Measurements from ENCODE around the gene ITSN1.

Gene ITSN1

DNA sequence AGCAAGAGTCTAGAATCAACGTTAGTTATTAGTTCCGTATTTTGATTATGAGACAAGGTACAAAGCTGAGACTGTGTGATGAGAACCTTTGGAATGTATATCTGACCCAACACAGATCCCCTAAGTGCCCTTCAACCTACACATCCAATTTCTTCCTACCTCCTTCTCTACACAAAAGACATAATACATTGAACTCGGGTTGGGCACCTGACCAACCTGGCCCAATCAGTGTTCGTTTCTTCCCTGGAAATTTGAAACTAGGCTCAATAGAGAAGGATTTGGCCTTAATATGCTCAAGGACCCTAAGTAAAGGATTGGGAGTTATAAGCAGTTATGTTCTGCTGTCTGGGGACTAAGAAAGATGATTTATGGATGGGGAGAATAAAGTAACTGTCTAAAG lies 12.1 kb downstream of the ITSN1 start:
- TF ChIP-seq CEBPB (IDR thresholded peaks at IDR 0.05): no peak
- TF ChIP-seq USF1 (IDR thresholded peaks at IDR 0.05): peak; percentile 69

DNA sequence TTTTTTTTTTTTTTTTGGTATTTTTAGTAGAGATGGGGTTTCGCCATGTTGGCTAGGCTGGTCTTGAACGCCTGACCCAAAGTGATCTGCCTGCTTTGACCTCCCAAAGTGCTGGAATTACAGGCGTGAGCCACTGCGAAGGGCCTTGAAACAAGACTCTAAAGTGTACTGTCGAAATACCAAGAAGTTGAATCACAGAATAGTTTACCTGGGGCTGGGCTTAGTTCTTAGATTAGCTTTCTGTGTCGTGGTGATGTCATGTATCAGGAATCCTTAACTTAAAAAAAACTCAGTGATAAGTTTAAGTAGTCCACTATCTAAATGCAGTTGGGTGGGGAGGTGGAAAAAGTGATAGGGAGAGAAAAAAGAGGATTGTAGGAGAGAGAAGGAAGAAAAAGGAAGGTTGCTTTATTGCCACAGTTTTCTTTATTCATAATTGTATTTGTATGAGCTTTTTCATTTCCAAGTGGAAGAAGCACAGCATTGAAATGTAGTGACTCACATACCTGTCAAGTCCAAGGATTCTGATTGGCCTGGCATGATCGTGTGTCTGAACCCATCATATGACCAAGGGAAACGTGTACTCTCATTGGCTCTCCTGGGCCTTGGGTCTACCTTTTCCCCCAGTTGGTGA lies 13.4 kb downstream of the ITSN1 start:
- peak; percentile 27; the same call in 1 of the 2 replicates for TF ChIP-seq TCF12 (IDR thresholded peaks at IDR 0.05; ENCODE audit: low read depth)
- TF ChIP-seq TEAD4 (IDR thresholded peaks at IDR 0.05): peak; percentile 88
- TF ChIP-seq, protein P1, sequence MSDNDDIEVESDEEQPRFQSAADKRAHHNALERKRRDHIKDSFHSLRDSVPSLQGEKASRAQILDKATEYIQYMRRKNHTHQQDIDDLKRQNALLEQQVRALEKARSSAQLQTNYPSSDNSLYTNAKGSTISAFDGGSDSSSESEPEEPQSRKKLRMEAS (IDR thresholded peaks at IDR 0.05): no peak
- peak; percentile 88 for TF ChIP-seq USF1 (IDR thresholded peaks at IDR 0.05)
- TF ChIP-seq EGR1 (IDR thresholded peaks at IDR 0.05): no peak
- TF ChIP-seq ZBTB7A (IDR thresholded peaks at IDR 0.05; ENCODE audit: low read depth): no peak
- no peak for TF ChIP-seq TAF1 (IDR thresholded peaks at IDR 0.05; ENCODE audit: low read depth)
- TF ChIP-seq, protein P2, sequence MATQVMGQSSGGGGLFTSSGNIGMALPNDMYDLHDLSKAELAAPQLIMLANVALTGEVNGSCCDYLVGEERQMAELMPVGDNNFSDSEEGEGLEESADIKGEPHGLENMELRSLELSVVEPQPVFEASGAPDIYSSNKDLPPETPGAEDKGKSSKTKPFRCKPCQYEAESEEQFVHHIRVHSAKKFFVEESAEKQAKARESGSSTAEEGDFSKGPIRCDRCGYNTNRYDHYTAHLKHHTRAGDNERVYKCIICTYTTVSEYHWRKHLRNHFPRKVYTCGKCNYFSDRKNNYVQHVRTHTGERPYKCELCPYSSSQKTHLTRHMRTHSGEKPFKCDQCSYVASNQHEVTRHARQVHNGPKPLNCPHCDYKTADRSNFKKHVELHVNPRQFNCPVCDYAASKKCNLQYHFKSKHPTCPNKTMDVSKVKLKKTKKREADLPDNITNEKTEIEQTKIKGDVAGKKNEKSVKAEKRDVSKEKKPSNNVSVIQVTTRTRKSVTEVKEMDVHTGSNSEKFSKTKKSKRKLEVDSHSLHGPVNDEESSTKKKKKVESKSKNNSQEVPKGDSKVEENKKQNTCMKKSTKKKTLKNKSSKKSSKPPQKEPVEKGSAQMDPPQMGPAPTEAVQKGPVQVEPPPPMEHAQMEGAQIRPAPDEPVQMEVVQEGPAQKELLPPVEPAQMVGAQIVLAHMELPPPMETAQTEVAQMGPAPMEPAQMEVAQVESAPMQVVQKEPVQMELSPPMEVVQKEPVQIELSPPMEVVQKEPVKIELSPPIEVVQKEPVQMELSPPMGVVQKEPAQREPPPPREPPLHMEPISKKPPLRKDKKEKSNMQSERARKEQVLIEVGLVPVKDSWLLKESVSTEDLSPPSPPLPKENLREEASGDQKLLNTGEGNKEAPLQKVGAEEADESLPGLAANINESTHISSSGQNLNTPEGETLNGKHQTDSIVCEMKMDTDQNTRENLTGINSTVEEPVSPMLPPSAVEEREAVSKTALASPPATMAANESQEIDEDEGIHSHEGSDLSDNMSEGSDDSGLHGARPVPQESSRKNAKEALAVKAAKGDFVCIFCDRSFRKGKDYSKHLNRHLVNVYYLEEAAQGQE (IDR thresholded peaks at IDR 0.05; ENCODE audit: low read depth): no peak
- no peak for TF ChIP-seq NFIC (IDR thresholded peaks at IDR 0.05)
- no peak for TF ChIP-seq CREB1 (IDR thresholded peaks at IDR 0.05; ENCODE audit: low read depth)
- peak; percentile 58; the same call in 1 of the 2 replicates for TF ChIP-seq YY1 (IDR thresholded peaks at IDR 0.05; ENCODE audit: low read depth)
- TF ChIP-seq EP300 (IDR thresholded peaks at IDR 0.05; ENCODE audit: borderline replicate concordance): peak; percentile 53; the same call in 1 of the 2 replicates
- no peak for TF ChIP-seq CEBPB (IDR thresholded peaks at IDR 0.05)
- no peak for TF ChIP-seq RAD21 (IDR thresholded peaks at IDR 0.05; ENCODE audit: low read depth)
- TF ChIP-seq FOXM1 (IDR thresholded peaks at IDR 0.05; ENCODE audit: borderline replicate concordance, low read depth): peak; percentile 41; the same call in 1 of the 2 replicates

- TF ChIP-seq ZBTB7A (IDR thresholded peaks at IDR 0.05; ENCODE audit: low read depth) (no peak), CREB1 (IDR thresholded peaks at IDR 0.05; ENCODE audit: low read depth) (no peak), TCF12 (IDR thresholded peaks at IDR 0.05; ENCODE audit: low read depth) (no peak), TEAD4 (IDR thresholded peaks at IDR 0.05) (no peak), YY1 (IDR thresholded peaks at IDR 0.05; ENCODE audit: low read depth) (no peak), TAF1 (IDR thresholded peaks at IDR 0.05; ENCODE audit: low read depth) (no peak), NFIC (IDR thresholded peaks at IDR 0.05) (no peak)
Observed at GRCh38 chr21:33657124-33657820, 15.0 kb downstream of the ITSN1 start.

DNA sequence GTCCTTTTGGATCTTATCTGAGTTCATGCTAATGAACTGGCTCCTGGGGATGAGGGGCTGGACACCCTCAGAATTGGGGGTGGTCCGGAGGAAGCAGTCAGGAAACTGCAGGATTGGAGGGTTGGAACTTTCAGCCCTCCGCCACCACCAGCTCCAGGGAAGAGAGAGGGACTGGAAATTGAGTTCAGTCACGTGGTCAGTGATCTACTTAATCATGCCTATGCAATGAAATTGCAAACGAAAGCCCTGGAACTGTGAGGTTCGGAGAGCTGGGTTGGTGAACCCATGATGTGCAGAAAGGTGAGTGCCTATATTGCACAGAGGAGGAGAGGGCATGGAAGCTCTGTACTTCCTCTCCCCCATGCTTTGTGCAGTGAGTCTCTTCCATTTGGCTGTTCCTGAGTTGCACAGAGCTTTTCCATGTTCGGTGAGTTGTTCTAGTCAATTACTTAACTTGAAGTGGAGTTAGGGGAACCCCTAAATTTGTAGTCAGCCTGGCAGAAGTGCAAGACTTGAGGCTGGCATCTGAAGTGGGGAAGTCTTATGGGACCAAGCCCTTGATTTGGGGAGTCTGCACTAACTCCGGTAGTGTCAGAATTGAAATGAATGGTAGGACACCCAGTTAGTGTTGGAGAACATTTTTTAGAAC lies 16.7 kb downstream of the ITSN1 start:
- TF ChIP-seq RAD21 (IDR thresholded peaks at IDR 0.05; ENCODE audit: low read depth) (no peak), ZBTB7A (IDR thresholded peaks at IDR 0.05; ENCODE audit: low read depth) (no peak), NFIC (IDR thresholded peaks at IDR 0.05) (no peak), TCF12 (IDR thresholded peaks at IDR 0.05; ENCODE audit: low read depth) (no peak), FOXM1 (IDR thresholded peaks at IDR 0.05; ENCODE audit: borderline replicate concordance, low read depth) (no peak), YY1 (IDR thresholded peaks at IDR 0.05; ENCODE audit: low read depth) (no peak), EP300 (IDR thresholded peaks at IDR 0.05; ENCODE audit: borderline replicate concordance) (no peak), CREB1 (IDR thresholded peaks at IDR 0.05; ENCODE audit: low read depth) (no peak), USF1 (IDR thresholded peaks at IDR 0.05) (no peak), TAF1 (IDR thresholded peaks at IDR 0.05; ENCODE audit: low read depth) (no peak), EGR1 (IDR thresholded peaks at IDR 0.05) (no peak), TEAD4 (IDR thresholded peaks at IDR 0.05) (no peak), CEBPB (IDR thresholded peaks at IDR 0.05) (no peak)
- TF ChIP-seq, protein P1 (IDR thresholded peaks at IDR 0.05): no peak
- TF ChIP-seq, protein P2 (IDR thresholded peaks at IDR 0.05; ENCODE audit: low read depth): no peak

GRCh38 chr21:33659568-33659949 lies 17.3 kb downstream of the ITSN1 start:
- TF ChIP-seq YY1 (IDR thresholded peaks at IDR 0.05; ENCODE audit: low read depth) (no peak), ZBTB7A (IDR thresholded peaks at IDR 0.05; ENCODE audit: low read depth) (no peak)

Data from Ishikawa (cell line).